ENCODE measurements around the gene CBX4. TPM values are rescaled to one million over a fixed set of nuclear protein-coding genes. Genes with fewer than 3 reads are reported as not detected.

Gene CBX4
- polyA plus RNA-seq, 1 donor (not counting 4 experiments of a cell fraction or from before 2014, with no cell fraction given) = 7.0 TPM

DNA sequence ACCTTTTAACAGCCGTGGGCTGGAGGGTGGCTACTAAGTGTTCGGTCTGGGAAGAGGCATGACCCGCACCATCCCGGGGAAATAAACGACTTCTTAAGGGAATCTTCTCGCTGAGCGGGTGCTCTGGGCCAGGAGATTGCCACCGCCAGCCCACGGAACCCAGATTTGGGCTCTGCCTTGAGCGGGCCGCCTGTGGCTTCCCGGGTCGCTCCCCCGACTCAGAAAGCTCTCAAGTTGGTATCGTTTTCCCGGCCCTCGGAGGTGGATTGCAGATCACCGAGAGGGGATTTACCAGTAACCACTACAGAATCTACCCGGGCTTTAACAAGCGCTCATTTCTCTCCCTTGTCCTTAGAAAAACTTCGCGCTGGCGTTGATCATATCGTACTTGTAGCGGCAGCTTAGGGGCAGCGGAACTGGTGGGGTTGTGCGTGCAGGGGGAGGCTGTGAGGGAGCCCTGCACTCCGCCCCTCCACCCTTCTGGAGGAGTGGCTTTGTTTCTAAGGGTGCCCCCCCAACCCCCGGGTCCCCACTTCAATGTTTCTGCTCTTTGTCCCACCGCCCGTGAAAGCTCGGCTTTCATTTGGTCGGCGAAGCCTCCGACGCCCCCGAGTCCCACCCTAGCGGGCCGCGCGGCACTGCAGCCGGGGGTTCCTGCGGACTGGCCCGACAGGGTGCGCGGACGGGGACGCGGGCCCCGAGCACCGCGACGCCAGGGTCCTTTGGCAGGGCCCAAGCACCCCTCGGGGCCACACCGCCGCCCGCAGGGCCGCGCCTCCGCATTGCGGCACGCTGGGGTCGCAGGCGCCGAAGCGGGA, 3.6 kb upstream of the CBX4 start:
- no peak for FAIRE-seq
- H3K9ac ChIP-seq (ENCODE audit: control insufficient read depth, extremely low read depth, insufficient read depth, low read length) = no peak overlapping the region
- dilution Hi-C loops (cut with MboI; ENCODE audit: extremely low pct_ligation_motif_present, low sequenced_read_pairs) = no loop called here
- peaks cover 46% of the 10 kb centered on the region for H3K27me3 ChIP-seq (ENCODE audit: control insufficient read depth, extremely low read depth, insufficient read depth, low read length)
- peak overlapping the region; percentile 13 to 61 (median 33) for H3K4me3 ChIP-seq (ENCODE audit: control insufficient read depth in 2 of 3, extremely low read depth in 1 of 3, insufficient read depth in 2 of 3, low read depth in 1 of 3, low read length in 3 of 3)
- peak overlapping the region; percentile 65 for H3K4me2 ChIP-seq (ENCODE audit: control insufficient read depth, extremely low read depth, insufficient read depth, low read depth, low read length)
- peak; percentile 70 for TF ChIP-seq EZH2 (IDR thresholded peaks at IDR 0.05; ENCODE audit: low read length)
- TF ChIP-seq, protein P1, sequence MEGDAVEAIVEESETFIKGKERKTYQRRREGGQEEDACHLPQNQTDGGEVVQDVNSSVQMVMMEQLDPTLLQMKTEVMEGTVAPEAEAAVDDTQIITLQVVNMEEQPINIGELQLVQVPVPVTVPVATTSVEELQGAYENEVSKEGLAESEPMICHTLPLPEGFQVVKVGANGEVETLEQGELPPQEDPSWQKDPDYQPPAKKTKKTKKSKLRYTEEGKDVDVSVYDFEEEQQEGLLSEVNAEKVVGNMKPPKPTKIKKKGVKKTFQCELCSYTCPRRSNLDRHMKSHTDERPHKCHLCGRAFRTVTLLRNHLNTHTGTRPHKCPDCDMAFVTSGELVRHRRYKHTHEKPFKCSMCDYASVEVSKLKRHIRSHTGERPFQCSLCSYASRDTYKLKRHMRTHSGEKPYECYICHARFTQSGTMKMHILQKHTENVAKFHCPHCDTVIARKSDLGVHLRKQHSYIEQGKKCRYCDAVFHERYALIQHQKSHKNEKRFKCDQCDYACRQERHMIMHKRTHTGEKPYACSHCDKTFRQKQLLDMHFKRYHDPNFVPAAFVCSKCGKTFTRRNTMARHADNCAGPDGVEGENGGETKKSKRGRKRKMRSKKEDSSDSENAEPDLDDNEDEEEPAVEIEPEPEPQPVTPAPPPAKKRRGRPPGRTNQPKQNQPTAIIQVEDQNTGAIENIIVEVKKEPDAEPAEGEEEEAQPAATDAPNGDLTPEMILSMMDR (optimal IDR thresholded peaks at IDR 0.05 in 1 of 3, IDR thresholded peaks at IDR 0.05 in 1 of 3, conservative IDR thresholded peaks at IDR 0.05 in 1 of 3; ENCODE audit: extremely low read depth in 1 of 3, insufficient read depth in 2 of 3, low read length in 3 of 3) = no peak
- no peak overlapping the region for H3K27ac ChIP-seq (ENCODE audit: control insufficient read depth, insufficient read depth, low read length)
- H3K9me1 ChIP-seq (ENCODE audit: control insufficient read depth, extremely low read depth, insufficient read depth, low read length) = no peaks in the 10 kb centered on the region
- peaks cover 23% of the 10 kb centered on the region for H3K4me1 ChIP-seq (ENCODE audit: control insufficient read depth, extremely low read depth, insufficient read depth, low read length)
- peaks cover 3% of the 10 kb centered on the region for H3K79me2 ChIP-seq (ENCODE audit: control insufficient read depth, insufficient read depth, low read length)
- no peaks in the 10 kb centered on the region for H3K9me3 ChIP-seq (ENCODE audit: control insufficient read depth, low read depth, low read length)
- no peaks in the 10 kb centered on the region for H3K36me3 ChIP-seq (ENCODE audit: control insufficient read depth in 2 of 2, extremely low read depth in 1 of 2, insufficient read depth in 2 of 2, low read length in 2 of 2)
- peak overlapping the region; percentile 30 for H2AFZ ChIP-seq (ENCODE audit: control insufficient read depth, low read length)
- DNase-seq (ENCODE audit: low read depth, low spot score) = no peak
- H4K20me1 ChIP-seq (ENCODE audit: control insufficient read depth, extremely low read depth, insufficient read depth, low read length) = no peaks in the 10 kb centered on the region

DNA sequence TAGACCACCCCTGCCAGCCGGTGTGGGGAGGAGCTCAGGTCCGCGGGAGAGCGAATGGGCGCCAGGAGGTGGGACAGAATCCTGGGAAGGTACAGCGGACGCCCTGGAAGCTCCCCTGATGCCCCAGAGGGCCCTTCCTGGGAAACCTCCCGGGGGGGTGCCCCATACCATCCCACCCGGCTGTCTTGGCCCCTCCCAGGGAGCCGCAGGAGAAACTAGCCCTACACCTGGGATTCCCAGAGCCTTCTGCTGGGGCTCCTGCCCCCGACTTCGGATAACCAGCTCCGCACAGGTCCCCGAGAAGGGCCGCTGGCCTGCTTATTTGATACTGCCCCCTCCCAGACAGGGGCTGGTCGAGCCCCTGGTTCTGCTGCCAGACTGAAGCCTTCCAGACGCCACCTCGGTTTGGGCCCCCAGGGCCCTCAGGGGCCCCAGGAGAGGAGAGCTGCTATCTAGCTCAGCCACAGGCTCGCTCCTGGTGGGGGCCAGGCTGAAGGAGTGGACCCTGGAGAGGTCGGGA, 3.0 kb upstream of the CBX4 start:
- peaks cover 46% of the 10 kb centered on the region for H3K27me3 ChIP-seq (ENCODE audit: control insufficient read depth, extremely low read depth, insufficient read depth, low read length)
- H3K4me2 ChIP-seq (ENCODE audit: control insufficient read depth, extremely low read depth, insufficient read depth, low read depth, low read length) = peak overlapping the region; percentile 10
- H3K27ac ChIP-seq (ENCODE audit: control insufficient read depth, insufficient read depth, low read length) = no peak overlapping the region
- no peak overlapping the region for H3K9ac ChIP-seq (ENCODE audit: control insufficient read depth, extremely low read depth, insufficient read depth, low read length)
- no peaks in the 10 kb centered on the region for H3K36me3 ChIP-seq (ENCODE audit: control insufficient read depth in 2 of 2, extremely low read depth in 1 of 2, insufficient read depth in 2 of 2, low read length in 2 of 2)
- FAIRE-seq (no peak), DNase-seq (ENCODE audit: low read depth, low spot score) (no peak)
- peaks cover 30% of the 10 kb centered on the region for H3K4me1 ChIP-seq (ENCODE audit: control insufficient read depth, extremely low read depth, insufficient read depth, low read length)
- no peaks in the 10 kb centered on the region for H4K20me1 ChIP-seq (ENCODE audit: control insufficient read depth, extremely low read depth, insufficient read depth, low read length)
- H2AFZ ChIP-seq (ENCODE audit: control insufficient read depth, low read length) = no peak overlapping the region
- H3K9me1 ChIP-seq (ENCODE audit: control insufficient read depth, extremely low read depth, insufficient read depth, low read length) = no peaks in the 10 kb centered on the region
- peak; percentile 13 for TF ChIP-seq EZH2 (IDR thresholded peaks at IDR 0.05; ENCODE audit: low read length)
- TF ChIP-seq, protein P1 (optimal IDR thresholded peaks at IDR 0.05 in 1 of 3, IDR thresholded peaks at IDR 0.05 in 1 of 3, conservative IDR thresholded peaks at IDR 0.05 in 1 of 3; ENCODE audit: extremely low read depth in 1 of 3, insufficient read depth in 2 of 3, low read length in 3 of 3) = no peak
- dilution Hi-C loops (cut with MboI; ENCODE audit: extremely low pct_ligation_motif_present, low sequenced_read_pairs) = no loop called here
- no peaks in the 10 kb centered on the region for H3K9me3 ChIP-seq (ENCODE audit: control insufficient read depth, low read depth, low read length)
- H3K79me2 ChIP-seq (ENCODE audit: control insufficient read depth, insufficient read depth, low read length) = peaks cover 7% of the 10 kb centered on the region
- H3K4me3 ChIP-seq (ENCODE audit: control insufficient read depth in 2 of 3, extremely low read depth in 1 of 3, insufficient read depth in 2 of 3, low read depth in 1 of 3, low read length in 3 of 3) = no peak overlapping the region

Data from keratinocyte (primary cell).